Vagina (tissue), 2 donors: ENCODE data around the gene JKAMP. TPM values are rescaled to one million over a fixed set of nuclear protein-coding genes. Genes with fewer than 3 reads are reported as not detected.

Experiments used
- DNase-seq, 2 donors: peaks; one replicate each; pipeline ENCODE4 v3.0.0-alpha.2; 2017; ENCODE audit errors: extremely low spot score in 2 of 2
- H3K27ac ChIP-seq: fragments of 200-600 bp; sonication (generic); one replicate; pipeline ENCODE4 v1.5.1; 2019
- H3K27me3 ChIP-seq: fragments of 200-600 bp; sonication (generic); one replicate; pipeline ENCODE4 v1.5.1; 2019
- H3K36me3 ChIP-seq, 2 donors: fragments of 200-600 bp; sonication (generic); one replicate each; pipeline ENCODE4 v1.5.1; 2017 to 2019
- H3K4me1 ChIP-seq: fragments of 200-600 bp; sonication (generic); one replicate; pipeline ENCODE4 v1.5.1; 2019
- H3K4me3 ChIP-seq, 2 donors: fragments of 200-600 bp; sonication (generic); 1 replicate in 1 of 2; 2 replicates in 1 of 2; pipeline ENCODE4 v1.5.1; 2016 to 2019
- H3K9me3 ChIP-seq: fragments of 200-600 bp; sonication (generic); one replicate; pipeline ENCODE4 v1.5.1; 2019
- CTCF ChIP-seq, 3 experiments: fragments of 450-650 bp in 2 of 3; fragments of 200-600 bp in 1 of 3; sonication (generic) in 1 of 3; IDR thresholded peaks; one replicate each; pipeline ENCODE4 v1.5.1; 2017 to 2019; ENCODE audit warnings: antibody characterized with exemption in 3 of 3, mild to moderate bottlenecking in 2 of 3, moderate library complexity in 2 of 3
- POLR2A ChIP-seq, 2 donors: fragments of 450-650 bp; IDR thresholded peaks; one replicate each; pipeline ENCODE4 v1.6.1; 2017; ENCODE audit warnings: antibody characterized with exemption in 2 of 2, mild to moderate bottlenecking in 2 of 2, moderate library complexity in 2 of 2
- POLR2AphosphoS5 ChIP-seq, 2 donors: sonication (generic); formaldehyde crosslinking; IDR thresholded peaks; one replicate each; pipeline ENCODE4 v1.9.0; 2017; ENCODE audit warnings: antibody characterized with exemption in 2 of 2, mild to moderate bottlenecking in 2 of 2, low read depth in 1 of 2; ENCODE audit not compliant: insufficient read depth in 1 of 2
- intact Hi-C: fragments of 100-400 bp; cut with DNase I; formaldehyde crosslinking; loops from one replicate; pipeline ENCODE4 v1.15.1; 2023
- total RNA-seq: library from RNA; depleted of rRNA; stranded (reverse); fragments of >200 nt; gene quantifications from one replicate; pipeline ENCODE4 v1.2.3, GENCODE V29; 2016

Gene JKAMP
- total RNA-seq, 1 donor from 2014 or later: 45.9 TPM

DNA sequence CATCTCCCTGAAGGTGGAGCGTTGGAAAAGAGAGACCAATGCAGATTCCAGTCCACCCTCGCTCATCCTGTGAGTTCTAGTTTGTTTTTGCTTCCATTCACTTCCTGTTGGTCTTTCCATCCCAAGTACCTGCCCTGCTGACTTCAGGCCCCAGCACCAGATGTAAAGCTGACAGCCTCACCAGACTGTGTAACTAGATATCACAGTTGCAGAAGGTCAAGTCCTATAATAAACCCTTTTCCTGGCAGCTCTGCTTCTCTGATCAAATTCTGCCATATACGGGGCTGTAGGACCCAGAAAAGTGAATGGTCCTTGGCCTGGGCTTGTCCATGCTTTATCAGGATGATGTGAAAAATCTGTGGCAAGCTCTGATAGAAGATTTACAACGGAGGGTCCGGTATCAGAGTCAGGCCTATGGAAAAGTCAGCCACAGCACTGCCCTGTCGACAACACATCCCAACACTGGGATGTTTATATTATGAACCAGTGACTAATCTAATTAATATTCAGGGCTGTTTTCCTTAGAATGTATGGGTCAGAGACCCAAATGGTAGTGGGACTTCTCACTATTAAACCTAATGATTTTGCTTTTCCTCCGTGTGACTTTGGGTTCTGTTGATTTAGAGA lies 50.2 kb downstream of the JKAMP start:
- no peak for DNase-seq
- Histone ChIP-seq H3K4me1 (no peaks in the 10 kb centered on the region), H3K36me3 (no peaks in the 10 kb centered on the region), H3K4me3 (no peak overlapping the region), H3K27ac (no peak overlapping the region), H3K9me3 (no peaks in the 10 kb centered on the region), H3K27me3 (no peaks in the 10 kb centered on the region)
- no peak for TF ChIP-seq POLR2A (IDR thresholded peaks at IDR 0.05)
- no peak for TF ChIP-seq CTCF (IDR thresholded peaks at IDR 0.05)
- TF ChIP-seq POLR2AphosphoS5 (IDR thresholded peaks at IDR 0.05; ENCODE audit: insufficient read depth in 1 of 2, low read depth in 1 of 2): no peak
- intact Hi-C loops: no loop called here

DNA sequence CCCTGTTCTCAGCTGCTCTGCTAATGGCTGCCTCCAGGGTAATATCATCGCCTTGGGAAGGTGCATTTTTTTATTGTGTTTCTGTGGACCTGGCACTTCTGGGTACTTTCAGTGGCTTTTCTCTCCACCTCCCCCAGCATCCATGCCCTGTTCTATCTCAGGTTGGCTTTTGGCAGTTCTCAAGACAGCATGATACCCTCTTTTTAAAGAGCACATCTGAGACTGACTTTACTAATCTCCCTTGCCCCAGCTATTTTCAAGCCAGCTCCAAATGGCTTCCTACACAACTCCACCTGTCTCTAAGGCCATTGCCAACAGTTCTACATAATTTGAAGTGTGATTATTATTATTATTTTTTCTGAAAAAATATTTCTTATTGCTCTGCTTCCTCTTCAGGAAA lies 53.2 kb downstream of the JKAMP start:
- no peaks in the 10 kb centered on the region for H3K27me3 ChIP-seq
- no peaks in the 10 kb centered on the region for H3K36me3 ChIP-seq
- intact Hi-C loops: no loop called here
- TF ChIP-seq POLR2AphosphoS5 (IDR thresholded peaks at IDR 0.05; ENCODE audit: insufficient read depth in 1 of 2, low read depth in 1 of 2): no peak
- no peak for TF ChIP-seq POLR2A (IDR thresholded peaks at IDR 0.05)
- TF ChIP-seq CTCF (IDR thresholded peaks at IDR 0.05): no peak
- no peaks in the 10 kb centered on the region for H3K4me1 ChIP-seq
- DNase-seq: no peak
- no peaks in the 10 kb centered on the region for H3K9me3 ChIP-seq
- H3K27ac ChIP-seq: no peak overlapping the region
- no peak overlapping the region for H3K4me3 ChIP-seq

GRCh38 chr14:59538936-59539335 lies 54.6 kb downstream of the JKAMP start:
- TF ChIP-seq POLR2A (IDR thresholded peaks at IDR 0.05): no peak
- Histone ChIP-seq H3K9me3 (no peaks in the 10 kb centered on the region), H3K36me3 (no peaks in the 10 kb centered on the region), H3K4me1 (no peaks in the 10 kb centered on the region), H3K27me3 (no peaks in the 10 kb centered on the region), H3K4me3 (no peak overlapping the region), H3K27ac (no peak overlapping the region)
- intact Hi-C loops: no loop called here
- DNase-seq: no peak

GRCh38 chr14:59540852-59541251 lies 56.5 kb downstream of the JKAMP start:
- Histone ChIP-seq H3K9me3 (no peaks in the 10 kb centered on the region), H3K4me3 (no peak overlapping the region), H3K27me3 (no peaks in the 10 kb centered on the region), H3K36me3 (no peaks in the 10 kb centered on the region), H3K4me1 (no peaks in the 10 kb centered on the region), H3K27ac (no peak overlapping the region)
- TF ChIP-seq CTCF (IDR thresholded peaks at IDR 0.05) (no peak), POLR2A (IDR thresholded peaks at IDR 0.05) (no peak), POLR2AphosphoS5 (IDR thresholded peaks at IDR 0.05; ENCODE audit: insufficient read depth in 1 of 2, low read depth in 1 of 2) (no peak)
- intact Hi-C loops: no loop called here
- DNase-seq: no peak

DNA sequence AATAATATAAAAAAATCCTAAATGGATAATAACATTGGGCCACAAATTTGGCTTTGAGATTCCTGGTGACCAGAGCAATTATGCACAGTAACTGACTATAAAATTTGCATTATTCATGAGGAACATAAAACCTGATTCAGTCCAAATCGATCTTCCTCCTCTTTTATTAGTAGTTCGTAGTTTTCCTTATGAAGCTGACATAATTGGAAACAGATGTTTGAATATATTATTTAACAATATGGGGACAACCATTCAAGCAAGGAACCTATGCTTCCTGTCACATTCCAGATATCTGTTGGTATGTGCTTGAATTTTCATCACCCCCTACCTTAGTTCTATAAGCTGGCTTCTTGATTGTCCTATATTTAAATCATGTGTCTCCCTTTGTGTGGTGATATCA lies 57.4 kb downstream of the JKAMP start:
- TF ChIP-seq CTCF (IDR thresholded peaks at IDR 0.05): no peak
- no peak for TF ChIP-seq POLR2AphosphoS5 (IDR thresholded peaks at IDR 0.05; ENCODE audit: insufficient read depth in 1 of 2, low read depth in 1 of 2)
- TF ChIP-seq POLR2A (IDR thresholded peaks at IDR 0.05): no peak
- Histone ChIP-seq H3K27ac (no peak overlapping the region), H3K27me3 (no peaks in the 10 kb centered on the region), H3K36me3 (no peaks in the 10 kb centered on the region), H3K4me1 (no peaks in the 10 kb centered on the region), H3K4me3 (no peak overlapping the region), H3K9me3 (no peaks in the 10 kb centered on the region)
- intact Hi-C loops: no loop called here
- DNase-seq: no peak
